NCI-H1694 treated with DMSO at 0.1 percent for 48 hours (cell line): ENCODE measurements around the gene DBX2.
"Not testable (repeated sequence)": the region's sequence is repeated elsewhere in the genome, so short reads cannot be mapped to it uniquely, and the experiment has no call there.

Source experiments
- DNase-seq: peaks from one replicate; lab custom pipeline; 2025; lab: John Stamatoyannopoulos, UW

The DBX2 gene

DNA sequence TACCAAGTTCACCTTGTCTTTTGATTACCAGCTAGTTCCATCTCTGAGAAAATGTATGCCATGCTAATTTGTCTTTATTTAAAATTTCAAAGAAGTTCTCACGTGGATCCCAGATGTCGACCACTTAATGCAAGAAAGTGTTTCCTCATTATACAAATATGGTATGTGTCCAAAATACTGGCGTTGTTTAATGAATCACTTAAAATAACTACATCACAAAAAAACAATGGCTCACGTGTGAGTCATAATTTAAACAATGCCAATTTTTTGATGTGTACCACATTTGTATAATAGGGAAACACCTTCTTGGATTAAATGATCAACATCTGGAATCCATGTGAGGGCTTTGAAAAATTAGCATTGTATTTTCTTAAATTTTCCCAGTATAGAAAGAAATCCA, 40.8 kb downstream of the DBX2 start:
- DNase-seq, result no peak

DNA sequence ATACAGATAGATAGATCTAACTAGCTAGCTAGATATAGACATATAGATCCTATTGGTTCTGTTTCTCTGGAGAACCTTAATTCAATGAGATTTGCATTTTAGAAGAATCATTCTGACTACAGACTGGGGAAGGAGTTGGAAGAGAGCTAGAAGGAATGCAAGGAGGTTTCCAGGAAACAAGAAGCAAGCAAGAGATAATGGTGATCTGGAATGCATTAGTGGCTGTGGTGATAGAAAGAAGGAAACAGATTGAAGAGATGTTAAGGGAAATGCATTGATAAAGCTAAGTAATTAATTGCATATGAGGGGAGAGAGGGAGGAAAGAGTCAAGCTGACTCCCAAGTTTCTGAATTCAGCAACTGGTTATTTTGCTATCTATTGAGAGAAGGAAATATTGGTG, 42.7 kb downstream of the DBX2 start:
- no peak for DNase-seq

DNA sequence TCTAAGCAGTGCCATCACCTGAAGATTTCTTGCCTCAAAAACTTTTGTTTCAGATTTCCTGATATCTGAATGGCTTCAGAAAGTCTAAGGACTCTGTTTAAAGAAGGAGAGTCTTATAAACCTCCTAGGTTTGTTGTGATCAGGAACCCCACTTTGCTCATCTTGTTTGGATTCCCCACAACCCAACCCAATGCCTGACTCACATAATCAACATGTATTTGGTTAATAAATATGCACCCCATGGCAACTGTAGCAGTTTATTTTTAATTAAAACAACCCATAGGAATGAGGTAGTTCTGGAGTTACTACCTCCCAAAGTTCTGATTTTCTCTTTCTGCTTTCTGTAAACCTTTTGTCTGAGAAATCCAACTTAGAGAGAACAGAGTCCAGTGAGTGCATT, 51.5 kb downstream of the DBX2 start:
- no peak for DNase-seq

DNA sequence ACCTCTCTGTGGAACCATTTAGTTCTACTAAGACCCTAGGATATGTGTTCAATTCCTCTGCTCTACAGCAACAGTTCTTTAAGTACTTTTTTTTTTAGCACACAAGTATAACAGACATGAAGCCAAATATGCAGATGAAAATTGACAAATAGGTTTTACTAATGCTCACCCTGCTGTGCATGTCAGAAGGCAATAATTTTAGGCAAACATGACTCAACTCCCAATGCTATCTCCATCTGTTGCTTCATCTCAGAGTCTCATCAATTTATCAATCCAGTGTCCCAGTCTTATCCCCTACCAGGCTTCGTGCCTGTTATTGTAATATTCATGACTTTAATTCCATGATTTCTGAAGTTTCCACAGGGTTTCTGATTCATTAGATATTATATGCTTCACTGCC, 57.7 kb downstream of the DBX2 start:
- no peak for DNase-seq

DNA sequence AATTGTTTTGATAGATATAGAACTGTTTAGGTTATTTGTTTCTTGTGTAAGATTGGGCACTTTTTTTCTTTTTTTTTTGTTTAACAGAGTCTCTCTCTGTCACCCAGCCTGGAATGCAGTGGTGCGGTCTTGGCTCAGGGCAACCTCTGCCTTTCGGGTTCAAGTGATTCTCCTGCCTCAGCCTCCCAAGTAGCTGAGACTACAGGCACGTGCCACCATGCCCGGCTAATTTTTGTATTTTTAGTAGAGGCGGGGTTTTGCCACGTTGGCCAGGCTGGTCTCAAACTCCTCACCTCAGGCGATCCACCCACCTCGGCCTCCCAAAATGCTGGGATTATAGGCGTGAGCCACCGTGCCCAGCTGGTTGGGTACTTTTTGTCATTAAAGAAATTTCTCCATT, 66.0 kb downstream of the DBX2 start:
- not testable (repeated sequence) for DNase-seq

DNA sequence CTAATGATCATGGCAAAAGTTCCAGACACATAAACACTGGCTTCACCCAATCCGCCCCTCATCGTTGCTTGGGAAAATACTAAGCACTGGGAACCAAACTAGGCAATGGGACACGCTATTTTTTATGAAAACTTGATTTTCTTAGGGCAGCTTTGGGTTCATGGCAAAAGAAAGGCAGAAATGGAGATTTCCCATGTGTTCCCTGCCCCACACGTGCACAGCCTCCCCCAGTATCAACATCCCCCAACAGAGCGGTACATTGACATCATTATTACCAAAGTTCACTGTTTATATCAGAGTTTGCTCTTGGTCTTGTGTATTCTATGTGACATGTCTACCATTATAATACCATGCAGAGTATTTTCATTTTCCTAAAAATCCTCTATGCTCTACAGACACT, 71.0 kb downstream of the DBX2 start:
- DNase-seq, result no peak

DNA sequence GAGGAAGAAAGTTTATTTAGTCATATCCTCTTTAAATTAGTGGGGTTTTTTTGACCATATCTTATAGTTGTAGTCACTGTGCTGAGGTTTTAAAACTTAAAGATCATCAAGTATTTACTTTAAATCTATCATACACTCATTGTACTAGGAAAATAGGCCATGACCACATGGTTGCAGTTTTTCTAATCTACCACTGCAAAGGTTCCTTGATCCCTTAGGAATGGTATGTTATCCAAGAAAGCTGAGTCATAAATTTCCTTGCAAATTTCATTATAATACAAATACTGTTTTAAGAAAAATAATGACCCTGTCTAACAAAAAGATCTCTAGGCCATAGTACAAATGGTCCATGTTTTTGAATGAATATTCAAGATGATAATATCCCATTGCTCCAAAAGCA, 74.7 kb downstream of the DBX2 start:
- no peak for DNase-seq

DNA sequence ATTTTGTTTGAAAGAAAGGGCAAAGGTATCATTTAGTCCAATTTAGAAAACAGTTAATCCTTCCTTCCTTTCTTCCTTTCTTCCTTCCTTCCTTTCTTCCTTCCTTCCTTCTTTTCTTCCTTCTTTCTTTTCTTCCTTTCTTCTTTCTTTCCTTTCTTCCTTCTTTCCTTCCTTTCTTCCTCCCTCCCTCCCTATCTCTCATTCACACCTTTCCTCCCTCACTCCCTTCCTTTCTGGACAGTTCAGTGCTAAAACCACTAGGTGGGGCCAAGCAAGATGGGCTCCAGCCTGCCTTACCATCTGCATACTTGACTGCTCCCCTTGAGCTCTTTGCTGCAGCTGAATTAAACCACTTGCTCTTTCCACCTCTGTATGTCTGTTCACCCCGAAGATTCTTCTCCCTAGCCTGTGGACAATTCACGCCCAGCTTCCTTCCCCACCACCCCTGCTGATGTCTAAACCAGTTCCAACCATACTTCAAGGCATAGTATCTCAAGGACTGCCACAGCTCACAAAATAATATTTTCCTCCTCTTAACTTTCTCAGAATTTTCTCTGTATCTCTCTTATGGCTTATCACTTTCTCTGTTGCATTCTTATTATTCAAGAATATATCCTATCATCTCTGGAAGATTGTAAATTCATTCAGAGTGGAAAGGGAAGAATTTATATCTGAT, 78.0 kb downstream of the DBX2 start:
- DNase-seq, result no peak

DNA sequence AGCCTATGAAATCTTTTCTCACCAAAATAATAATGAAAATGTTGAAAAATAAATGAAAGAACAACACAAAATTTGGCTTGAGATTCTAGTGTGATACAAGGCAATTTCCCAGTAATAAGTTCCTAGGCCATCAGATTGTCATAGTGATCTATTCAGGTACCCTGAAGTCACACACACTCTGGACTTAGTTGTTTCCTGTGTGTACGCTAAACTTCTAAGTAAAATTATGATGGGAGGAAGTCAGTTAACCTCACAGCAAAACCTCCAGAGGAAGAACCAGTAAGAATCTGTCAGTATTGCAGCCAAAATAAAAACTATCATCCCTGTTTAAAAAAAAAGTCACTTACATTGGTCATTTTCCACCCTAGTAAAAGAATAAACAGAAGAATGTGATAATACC, 81.9 kb downstream of the DBX2 start:
- DNase-seq, result no peak
